Keratinocyte (primary cell): ENCODE results near the gene APOE. TPM values are rescaled to one million over a fixed set of nuclear protein-coding genes. Genes with fewer than 3 reads are reported as not detected.

ENCODE experiments used
- DNase-seq: peaks from one replicate; pipeline ENCODE4 v3.0.0-alpha.2; 2011; ENCODE audit warnings: low read depth, missing footprints, low spot score
- FAIRE-seq: peaks from 2 replicates; lab custom pipeline; 2011; peaks lifted over from hg19 to GRCh38; lab: Jason Lieb, UNC
- H2AFZ ChIP-seq: 2 replicates; pipeline ENCODE4 v1.6.0; 2012; ENCODE audit warnings: low read length, control low read depth, inconsistent platforms; ENCODE audit not compliant: control insufficient read depth
- H3K27ac ChIP-seq: 2 replicates; pipeline ENCODE4 v1.5.1; 2011; ENCODE audit warnings: low read length; ENCODE audit not compliant: control insufficient read depth, insufficient read depth
- H3K27me3 ChIP-seq: 3 replicates; pipeline ENCODE4 v1.6.0; 2011; ENCODE audit warnings: low read length; ENCODE audit not compliant: control insufficient read depth, insufficient read depth; ENCODE audit errors: extremely low read depth
- H3K36me3 ChIP-seq, 2 experiments: 2 replicates in 1 of 2; 3 replicates in 1 of 2; pipeline ENCODE4 v1.5.1; 2011; ENCODE audit warnings: low read length in 2 of 2, mild to moderate bottlenecking in 1 of 2; ENCODE audit not compliant: control insufficient read depth in 2 of 2, insufficient read depth in 2 of 2; ENCODE audit errors: extremely low read depth in 1 of 2
- H3K4me1 ChIP-seq: 3 replicates; pipeline ENCODE4 v1.5.1; 2011; ENCODE audit warnings: low read length; ENCODE audit not compliant: control insufficient read depth, insufficient read depth; ENCODE audit errors: extremely low read depth
- H3K4me2 ChIP-seq: 3 replicates; pipeline ENCODE4 v1.6.0; 2011; ENCODE audit warnings: low read depth, low read length; ENCODE audit not compliant: control insufficient read depth, insufficient read depth; ENCODE audit errors: extremely low read depth
- H3K4me3 ChIP-seq, 3 experiments: fragments of 200-600 bp in 1 of 3; sonication (generic) in 1 of 3; 2 replicates in 2 of 3; 3 replicates in 1 of 3; pipeline ENCODE4 v1.5.1; 2011 to 2016; ENCODE audit warnings: low read length in 3 of 3, mild to moderate bottlenecking in 3 of 3, control low read depth in 2 of 3, inconsistent platforms in 1 of 3, low read depth in 1 of 3, mixed read lengths in 1 of 3, mixed run types in 1 of 3, moderate library complexity in 1 of 3; ENCODE audit not compliant: control insufficient read depth in 2 of 3, insufficient read depth in 2 of 3; ENCODE audit errors: extremely low read depth in 1 of 3
- H3K79me2 ChIP-seq: 2 replicates; pipeline ENCODE4 v1.6.0; 2012; ENCODE audit warnings: low read length; ENCODE audit not compliant: control insufficient read depth, insufficient read depth
- H3K9ac ChIP-seq: 3 replicates; pipeline ENCODE4 v1.6.0; 2011; ENCODE audit warnings: low read length; ENCODE audit not compliant: control insufficient read depth, insufficient read depth; ENCODE audit errors: extremely low read depth
- H3K9me1 ChIP-seq: 3 replicates; pipeline ENCODE4 v1.6.0; 2011; ENCODE audit warnings: low read length; ENCODE audit not compliant: control insufficient read depth, insufficient read depth; ENCODE audit errors: extremely low read depth
- H3K9me3 ChIP-seq: 2 replicates; pipeline ENCODE4 v1.5.1; 2012; ENCODE audit warnings: low read depth, low read length; ENCODE audit not compliant: control insufficient read depth
- H4K20me1 ChIP-seq: 3 replicates; pipeline ENCODE4 v1.6.0; 2011; ENCODE audit warnings: low read length; ENCODE audit not compliant: control insufficient read depth, insufficient read depth; ENCODE audit errors: extremely low read depth
- EZH2 ChIP-seq: IDR thresholded peaks from one replicate; pipeline ENCODE4 v1.6.1; 2012; ENCODE audit warnings: inconsistent platforms, mild to moderate bottlenecking, low read length, moderate library complexity
- dilution Hi-C: fragments of 300-500 bp; cut with MboI; formaldehyde crosslinking; loops from one replicate; pipeline ENCODE4 v1.7.0; 2020; ENCODE audit warnings: low sequenced_read_pairs; ENCODE audit not compliant: extremely low pct_ligation_motif_present
- polyA plus RNA-seq, 5 experiments: library from polyadenylated mRNA; depleted of rRNA in 3 of 5; stranded (reverse) in 3 of 5; stranded (forward) in 1 of 5; unstranded in 1 of 5; fragments of >200 nt; gene quantifications; 1 replicate in 1 of 5; 2 replicates in 3 of 5; 3 replicates in 1 of 5; pipeline versions ENCODE4 v1.2.1 to v1.2.3, GENCODE V29; 2011 to 2012; ENCODE audit warnings: missing spikeins in 2 of 5, low read depth in 1 of 5, low replicate concordance in 1 of 5
- TF ChIP-seq, protein P1 (sequence below), 3 experiments: IDR thresholded peaks in 1 of 3; conservative IDR thresholded peaks in 1 of 3; optimal IDR thresholded peaks in 1 of 3; 2 replicates in 2 of 3; 3 replicates in 1 of 3; pipeline versions ENCODE3 to v1.5.1; 2011; ENCODE audit warnings: low read length in 3 of 3, mild to moderate bottlenecking in 3 of 3, moderate library complexity in 2 of 3, control low read depth in 1 of 3, inconsistent platforms in 1 of 3; ENCODE audit not compliant: insufficient read depth in 2 of 3; ENCODE audit errors: extremely low read depth in 1 of 3

APOE gene
- polyA plus RNA-seq, 1 donor (not counting 4 experiments of a cell fraction or from before 2014, with no cell fraction given): 30.2 TPM

- dilution Hi-C loops: no loop called here
- H3K36me3 ChIP-seq: no peaks in the 10 kb centered on the region
- H3K9me3 ChIP-seq: no peaks in the 10 kb centered on the region
- no peaks in the 10 kb centered on the region for H3K4me1 ChIP-seq
- H3K9me1 ChIP-seq: no peaks in the 10 kb centered on the region
- H3K4me2 ChIP-seq: no peak within 1 kb of the TSS
- DNase-seq (no peak), FAIRE-seq (no peak)
- no peaks in the 10 kb centered on the region for H4K20me1 ChIP-seq
- H3K27me3 ChIP-seq: no peaks in the 10 kb centered on the region
- TF ChIP-seq EZH2: no peak
- TF ChIP-seq, protein P1, sequence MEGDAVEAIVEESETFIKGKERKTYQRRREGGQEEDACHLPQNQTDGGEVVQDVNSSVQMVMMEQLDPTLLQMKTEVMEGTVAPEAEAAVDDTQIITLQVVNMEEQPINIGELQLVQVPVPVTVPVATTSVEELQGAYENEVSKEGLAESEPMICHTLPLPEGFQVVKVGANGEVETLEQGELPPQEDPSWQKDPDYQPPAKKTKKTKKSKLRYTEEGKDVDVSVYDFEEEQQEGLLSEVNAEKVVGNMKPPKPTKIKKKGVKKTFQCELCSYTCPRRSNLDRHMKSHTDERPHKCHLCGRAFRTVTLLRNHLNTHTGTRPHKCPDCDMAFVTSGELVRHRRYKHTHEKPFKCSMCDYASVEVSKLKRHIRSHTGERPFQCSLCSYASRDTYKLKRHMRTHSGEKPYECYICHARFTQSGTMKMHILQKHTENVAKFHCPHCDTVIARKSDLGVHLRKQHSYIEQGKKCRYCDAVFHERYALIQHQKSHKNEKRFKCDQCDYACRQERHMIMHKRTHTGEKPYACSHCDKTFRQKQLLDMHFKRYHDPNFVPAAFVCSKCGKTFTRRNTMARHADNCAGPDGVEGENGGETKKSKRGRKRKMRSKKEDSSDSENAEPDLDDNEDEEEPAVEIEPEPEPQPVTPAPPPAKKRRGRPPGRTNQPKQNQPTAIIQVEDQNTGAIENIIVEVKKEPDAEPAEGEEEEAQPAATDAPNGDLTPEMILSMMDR (optimal IDR thresholded peaks at IDR 0.05 in 1 of 3, IDR thresholded peaks at IDR 0.05 in 1 of 3, conservative IDR thresholded peaks at IDR 0.05 in 1 of 3; ENCODE audit: extremely low read depth in 1 of 3, insufficient read depth in 2 of 3, low read length in 3 of 3): no peak
- no peak within 1 kb of the TSS for H3K27ac ChIP-seq
- no peaks in the 10 kb centered on the region for H3K79me2 ChIP-seq
- H3K4me3 ChIP-seq: no peak within 1 kb of the TSS
- no peak within 1 kb of the TSS for H2AFZ ChIP-seq
- no peak within 1 kb of the TSS for H3K9ac ChIP-seq
These were observed 36.5 kb downstream of the APOE start, which contains the start of gene APOC4 for GRCh38 chr19:44942067-44942571. Gene APOC4, plus strand, starts transcription at chr19:44942237. Its CDS starts 41 bp downstream, at chr19:44942278.

DNA sequence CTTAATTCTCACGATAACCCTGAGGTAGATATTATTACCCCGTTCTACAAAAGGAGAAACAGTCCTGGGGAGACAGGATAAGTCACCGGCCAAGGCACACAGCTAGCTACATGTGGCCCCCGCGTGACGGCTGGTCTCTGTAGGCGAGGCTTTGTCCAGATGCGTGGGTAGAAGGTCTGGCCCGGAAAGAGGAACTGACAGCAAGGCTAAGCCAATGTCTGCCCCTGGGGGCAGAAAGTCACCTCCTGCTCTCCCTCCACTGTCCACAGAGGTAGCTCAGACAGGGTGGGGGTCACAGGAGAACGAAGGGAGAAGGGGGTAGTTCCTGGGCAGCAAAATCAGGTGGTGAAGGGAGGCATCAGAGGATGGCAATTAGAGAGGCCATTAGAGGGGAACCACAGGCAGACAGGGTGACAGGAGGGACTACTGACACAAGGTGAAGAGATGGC lies 38.2 kb downstream of the APOE start:
- Histone ChIP-seq H3K4me2 (no peak overlapping the region), H3K79me2 (no peaks in the 10 kb centered on the region), H3K27ac (no peak overlapping the region), H3K36me3 (no peaks in the 10 kb centered on the region), H3K9ac (no peak overlapping the region), H3K4me3 (no peak overlapping the region), H3K27me3 (no peaks in the 10 kb centered on the region), H3K9me3 (no peaks in the 10 kb centered on the region), H2AFZ (no peak overlapping the region), H4K20me1 (no peaks in the 10 kb centered on the region), H3K4me1 (no peaks in the 10 kb centered on the region), H3K9me1 (no peaks in the 10 kb centered on the region)
- no peak for DNase-seq
- no peak for FAIRE-seq
- dilution Hi-C loops: no loop called here
- TF ChIP-seq, protein P1 (optimal IDR thresholded peaks at IDR 0.05 in 1 of 3, IDR thresholded peaks at IDR 0.05 in 1 of 3, conservative IDR thresholded peaks at IDR 0.05 in 1 of 3; ENCODE audit: extremely low read depth in 1 of 3, insufficient read depth in 2 of 3, low read length in 3 of 3): no peak
- no peak for TF ChIP-seq EZH2
